Caki2 (cell line): Measurements from ENCODE around the gene FMOD. TPM values are rescaled to one million over a fixed set of nuclear protein-coding genes. Genes with fewer than 3 reads are reported as not detected.
"Not testable (repeated sequence)": the region's sequence is repeated elsewhere in the genome, so short reads cannot be mapped to it uniquely, and the experiment has no call there.

ENCODE experiments used
- DNase-seq: peaks from one replicate; pipeline ENCODE4 v3.0.0-alpha.2; 2015; ENCODE audit warnings: low read depth
- in situ Hi-C: cut with HindIII; loops from 2 replicates; pipeline ENCODE4 v1.10.0; 2016; ENCODE audit warnings: low sequenced_read_pairs, low pct_unique_long_range_greater_than_20kb, mixed read lengths
- total RNA-seq: library from RNA; depleted of rRNA; stranded (reverse); fragments of >200 nt; shearing (Covaris generic); gene quantifications from 2 replicates; pipeline ENCODE4 v1.2.3, GENCODE V29; 2014; ENCODE audit warnings: low replicate concordance

Gene FMOD
- total RNA-seq, 1 experiment from 2014 or later = not detected

DNA sequence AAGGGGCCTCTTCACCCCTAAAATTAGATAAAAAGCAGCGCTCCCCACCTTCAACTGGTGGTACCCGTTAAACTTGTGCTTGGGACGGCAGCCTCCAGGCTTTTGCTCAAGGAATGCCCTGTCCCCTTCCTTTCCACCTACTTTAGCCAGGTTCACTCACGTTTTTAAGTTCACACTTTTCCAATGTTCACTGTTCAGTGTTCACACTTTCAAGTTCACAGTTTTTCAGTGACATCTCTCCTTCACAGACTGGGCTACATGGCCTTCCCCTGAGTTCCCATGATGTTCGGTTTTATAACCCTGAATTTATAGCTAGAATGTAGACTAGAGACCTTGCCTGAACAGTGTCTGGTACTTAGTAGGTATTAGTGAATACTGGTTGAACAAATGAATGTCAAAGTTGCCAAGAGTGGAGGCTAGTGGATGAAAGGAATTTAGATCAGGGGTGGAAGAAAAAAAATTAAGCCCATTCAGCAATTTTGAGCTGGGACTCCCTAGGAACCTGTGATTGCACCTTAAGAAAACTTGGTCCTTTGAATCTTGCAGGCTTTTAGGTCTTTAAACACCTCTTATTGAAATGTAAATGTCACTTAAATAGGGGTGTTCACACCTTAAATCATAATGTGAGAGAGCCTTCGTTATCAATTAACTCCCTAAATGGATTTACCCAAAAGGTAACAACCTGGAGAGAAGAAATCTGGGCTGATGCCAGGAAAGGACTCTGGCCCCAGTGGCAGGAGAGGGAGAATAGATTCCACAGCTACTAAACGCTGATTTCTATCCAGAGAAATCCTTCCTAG lies 33.3 kb downstream of the FMOD start:
- no peak for DNase-seq
- in situ Hi-C loops = no loop called here

DNA sequence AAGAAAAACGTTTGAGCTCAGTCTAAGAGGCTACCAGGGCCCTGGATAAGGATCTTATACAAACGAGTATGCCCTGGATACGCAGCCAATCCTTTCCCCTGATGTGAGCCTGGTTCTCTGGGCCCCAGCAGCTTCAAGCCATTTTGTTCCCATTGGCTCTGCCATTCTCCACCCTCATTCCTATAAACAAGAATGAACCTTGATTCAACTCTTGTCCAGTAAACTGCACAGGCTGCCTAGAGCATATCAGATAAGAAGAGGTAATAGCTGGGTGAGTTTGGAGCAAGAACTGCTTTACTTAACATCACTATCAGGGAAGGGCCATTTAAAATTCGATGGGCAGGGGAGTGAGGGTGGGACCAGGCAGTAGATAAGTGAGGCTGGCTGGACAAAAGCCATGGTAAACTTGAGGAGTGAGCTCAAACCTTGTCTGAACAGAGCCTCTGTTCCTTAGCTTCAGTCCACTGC lies 34.3 kb downstream of the FMOD start:
- peak; percentile 71 for DNase-seq
- in situ Hi-C loops = no loop called here

GRCh38 chr1:203314025-203314759 lies 36.7 kb downstream of the FMOD start:
- in situ Hi-C loops, DNase-seq: not testable (repeated sequence)

DNA sequence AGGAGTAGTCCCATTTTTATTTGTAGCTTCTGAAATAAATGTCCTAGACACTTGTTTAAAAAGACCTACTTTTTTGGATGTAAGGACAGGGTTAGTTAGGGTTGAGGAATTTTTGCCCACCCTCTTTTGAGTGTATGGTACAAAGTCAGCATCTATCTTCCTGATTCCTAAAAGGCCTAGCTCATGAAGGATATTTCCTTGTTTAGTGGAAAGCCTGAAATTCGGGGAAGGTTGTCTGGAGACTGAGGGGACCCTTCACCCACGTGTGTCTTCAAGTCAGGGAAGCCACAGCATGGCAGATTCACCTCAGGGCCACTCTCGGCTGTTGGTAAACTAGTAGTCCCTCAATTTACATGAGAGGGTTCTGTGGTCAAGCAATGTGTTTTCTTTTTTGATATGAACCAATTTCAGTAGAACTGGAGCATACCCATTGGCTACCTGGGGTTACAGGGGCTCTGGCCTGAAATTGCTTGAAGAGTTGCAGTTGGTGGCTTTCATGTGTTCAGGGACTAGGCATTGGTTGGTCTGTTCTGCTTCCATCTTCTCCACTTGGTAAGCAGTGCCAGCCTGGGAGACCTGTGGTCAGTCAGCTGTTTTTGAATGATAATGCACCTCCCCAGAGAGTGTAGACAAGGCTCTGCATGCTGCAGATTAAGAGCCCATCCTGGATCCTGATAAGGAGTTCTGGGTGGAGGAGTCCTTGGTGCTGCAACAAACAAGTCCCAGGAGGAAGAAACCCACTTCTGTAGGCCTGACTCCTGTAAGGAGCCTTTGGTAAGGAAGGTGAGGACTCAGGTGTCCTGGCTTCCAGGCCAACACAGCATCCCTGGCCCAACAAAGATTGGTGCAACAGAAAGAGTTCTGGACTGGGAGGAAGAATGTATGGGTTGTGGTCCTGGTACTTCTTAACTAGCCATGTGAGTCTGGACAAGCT lies 39.3 kb downstream of the FMOD start:
- no peak for DNase-seq
- in situ Hi-C loops = no loop called here

DNA sequence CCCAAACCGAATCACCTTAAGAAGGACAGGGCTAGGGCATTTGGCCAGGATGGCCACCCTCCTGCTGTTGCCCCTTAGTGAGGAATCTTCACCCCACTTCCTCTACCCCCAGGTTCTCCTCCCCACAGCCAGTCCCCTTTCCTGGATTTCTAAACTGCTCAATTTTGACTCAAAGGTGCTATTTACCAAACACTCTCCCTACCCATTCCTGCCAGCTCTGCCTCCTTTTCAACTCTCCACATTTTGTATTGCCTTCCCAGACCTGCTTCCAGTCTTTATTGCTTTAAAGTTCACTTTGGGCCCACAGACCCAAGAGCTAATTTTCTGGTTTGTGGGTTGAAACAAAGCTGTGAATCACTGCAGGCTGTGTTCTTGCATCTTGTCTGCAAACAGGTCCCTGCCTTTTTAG lies 42.0 kb downstream of the FMOD start:
- DNase-seq = no peak
- in situ Hi-C loops = no loop called here

DNA sequence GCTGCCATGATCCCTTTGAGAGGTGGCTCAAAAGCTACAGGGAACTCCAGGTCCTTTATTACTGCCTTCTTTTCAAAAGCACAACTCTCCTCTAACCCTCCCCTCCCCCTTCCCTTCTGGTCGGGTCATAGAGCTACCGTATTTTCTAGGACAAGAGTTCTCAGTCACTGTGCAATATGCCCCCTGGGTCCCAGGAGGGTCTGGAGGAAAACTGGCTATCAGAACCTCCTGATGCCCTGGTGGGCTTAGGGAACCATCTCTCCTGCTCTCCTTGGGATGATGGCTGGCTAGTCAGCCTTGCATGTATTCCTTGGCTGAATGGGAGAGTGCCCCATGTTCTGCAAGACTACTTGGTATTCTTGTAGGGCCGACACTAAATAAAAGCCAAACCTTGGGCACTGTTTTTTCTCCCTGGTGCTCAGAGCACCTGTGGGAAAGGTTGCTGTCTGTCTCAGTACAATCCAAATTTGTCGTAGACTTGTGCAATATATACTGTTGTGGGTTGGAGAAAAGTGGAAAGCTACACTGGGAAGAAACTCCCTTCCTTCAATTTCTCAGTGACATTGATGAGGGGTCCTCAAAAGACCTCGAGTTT lies 42.5 kb downstream of the FMOD start:
- in situ Hi-C loops = no loop called here
- no peak for DNase-seq

DNA sequence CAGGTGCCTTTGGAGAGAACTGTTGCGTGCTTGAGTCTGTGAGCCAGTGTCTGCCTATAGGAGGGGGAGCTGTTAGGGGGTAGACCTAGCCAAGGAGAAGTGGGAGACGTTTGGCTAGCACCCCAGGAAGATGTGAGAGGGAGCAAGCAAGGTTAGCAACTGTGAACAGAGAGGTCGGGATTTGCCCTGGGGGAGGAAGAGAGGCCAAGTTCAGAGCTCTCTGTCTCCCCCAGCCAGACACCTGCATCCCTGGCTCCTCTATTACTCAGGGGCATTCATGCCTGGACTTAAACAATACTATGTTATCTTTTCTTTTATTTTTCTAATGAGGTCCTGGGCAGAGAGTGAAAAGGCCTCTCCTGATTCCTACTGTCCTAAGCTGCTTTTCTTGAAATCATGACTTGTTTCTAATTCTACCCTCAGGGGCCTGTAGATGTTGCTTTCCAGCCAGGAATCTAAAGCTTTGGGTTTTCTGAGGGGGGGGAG lies 43.2 kb downstream of the FMOD start:
- DNase-seq = no peak

GRCh38 chr1:203306965-203307541 lies 43.9 kb downstream of the FMOD start:
- no peak for DNase-seq
- in situ Hi-C loops = no loop called here

More for the DNA sequence above, 43.2 kb downstream of the FMOD start:
- in situ Hi-C loops = no loop called here

DNA sequence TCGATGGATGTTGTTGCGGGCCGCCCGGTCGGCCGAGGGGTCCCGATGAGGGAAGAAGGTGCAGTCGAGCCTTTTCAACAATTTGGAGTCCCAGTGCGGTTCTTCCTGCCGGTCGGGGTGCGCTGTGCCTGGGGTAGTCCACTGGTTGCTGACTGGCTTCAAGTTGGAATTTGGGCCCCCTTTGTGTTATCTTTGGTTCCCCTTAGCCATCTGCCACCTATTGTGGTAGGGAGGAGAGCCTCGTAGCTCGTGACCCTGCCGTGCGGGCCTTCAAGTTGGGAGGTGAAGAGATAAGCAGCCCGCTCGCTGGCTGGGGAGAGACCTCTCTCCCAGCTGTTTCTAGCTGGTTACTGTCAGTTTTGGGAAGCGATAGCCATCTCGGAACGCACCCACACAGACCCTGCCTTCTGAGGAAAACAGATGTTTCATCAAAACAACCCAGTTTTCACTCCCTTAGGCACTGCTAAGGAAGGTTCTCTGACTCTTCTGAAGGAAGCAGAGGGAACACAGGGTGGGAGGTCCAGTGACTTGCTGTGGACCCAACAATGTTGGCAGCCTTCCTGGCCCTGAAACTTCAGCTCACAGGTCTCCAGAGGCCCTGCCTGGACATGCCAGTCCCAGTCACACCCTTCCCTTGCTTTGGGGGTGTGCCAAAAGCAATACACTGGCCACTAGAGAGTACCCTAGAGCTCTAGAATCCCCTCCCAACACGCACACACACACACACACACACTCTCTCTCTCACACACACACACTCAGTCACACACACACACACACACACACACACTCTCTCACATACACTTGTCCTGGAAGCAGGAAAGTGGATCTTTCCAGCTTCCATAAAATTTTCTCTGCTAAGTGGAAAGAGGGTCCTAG lies 44.6 kb downstream of the FMOD start:
- DNase-seq = peak; percentile 82
- in situ Hi-C loops = no loop called here

DNA sequence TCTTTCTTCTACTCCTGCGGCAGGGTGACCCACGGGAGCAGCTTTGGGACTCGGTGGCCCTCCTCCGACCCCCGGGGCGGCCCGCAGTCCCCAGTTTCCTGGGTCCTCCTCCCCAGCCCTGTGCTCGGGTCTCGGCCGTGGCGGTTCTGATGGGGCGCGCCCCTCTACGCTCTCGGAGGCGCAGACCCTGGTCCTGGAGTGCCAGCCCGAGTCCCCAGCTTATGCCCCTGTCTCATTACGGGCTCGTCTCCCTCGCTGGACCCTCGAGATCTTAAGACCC lies 45.2 kb downstream of the FMOD start:
- no peak for DNase-seq
- in situ Hi-C loops = no loop called here

DNA sequence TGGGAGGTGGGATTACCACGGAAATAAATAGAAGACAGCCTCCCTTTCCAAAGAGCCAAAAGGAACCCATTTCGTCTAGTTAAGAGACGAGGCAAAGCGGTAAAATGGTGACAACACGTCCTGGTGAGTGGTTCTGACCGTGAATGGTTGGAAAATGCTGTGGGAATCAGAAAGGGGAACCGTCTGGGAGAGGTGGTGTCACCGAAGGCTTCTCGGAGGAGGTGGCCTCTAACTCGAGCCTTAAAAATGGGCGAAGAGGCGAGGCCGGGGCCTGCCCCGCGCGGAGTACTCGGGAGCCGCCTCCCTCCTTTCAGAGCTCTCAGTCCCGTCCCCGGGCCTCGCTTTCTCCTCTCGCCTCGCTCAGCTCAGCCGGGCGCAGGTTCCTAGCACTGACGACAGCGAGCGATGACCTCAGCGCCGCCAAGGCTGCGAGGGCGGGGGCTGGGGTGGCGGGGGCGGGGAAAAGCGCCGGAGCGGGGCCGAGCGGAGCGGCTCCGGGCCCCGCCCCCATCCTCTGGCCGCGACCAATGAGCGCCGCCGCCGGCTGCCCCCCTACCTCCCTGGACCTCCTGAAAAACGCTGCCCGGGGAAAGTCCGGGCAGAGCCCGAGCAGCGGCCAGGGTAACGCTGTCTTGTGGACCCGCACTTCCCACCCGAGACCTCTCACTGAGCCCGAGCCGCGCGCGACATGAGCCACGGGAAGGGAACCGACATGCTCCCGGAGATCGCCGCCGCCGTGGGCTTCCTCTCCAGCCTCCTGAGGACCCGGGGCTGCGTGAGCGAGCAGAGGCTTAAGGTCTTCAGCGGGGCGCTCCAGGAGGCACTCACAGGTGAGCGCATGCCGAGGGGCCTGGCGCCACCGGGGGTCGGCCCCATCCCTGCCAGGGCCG lies 45.8 kb downstream of the FMOD start, which contains the start of gene BTG2:
Gene BTG2 (plus strand): TSS at position 601 of the 890 bp plus-strand sequence. CDS start 88 bp downstream, at position 689.
- DNase-seq = peak; percentile 78

GRCh38 chr1:203304391-203304918 lies 46.5 kb downstream of the FMOD start:
- in situ Hi-C loops = no loop called here
- DNase-seq = no peak

More for the DNA sequence above, 45.8 kb downstream of the FMOD start, which contains the start of gene BTG2:
- in situ Hi-C loops = no loop called here

DNA sequence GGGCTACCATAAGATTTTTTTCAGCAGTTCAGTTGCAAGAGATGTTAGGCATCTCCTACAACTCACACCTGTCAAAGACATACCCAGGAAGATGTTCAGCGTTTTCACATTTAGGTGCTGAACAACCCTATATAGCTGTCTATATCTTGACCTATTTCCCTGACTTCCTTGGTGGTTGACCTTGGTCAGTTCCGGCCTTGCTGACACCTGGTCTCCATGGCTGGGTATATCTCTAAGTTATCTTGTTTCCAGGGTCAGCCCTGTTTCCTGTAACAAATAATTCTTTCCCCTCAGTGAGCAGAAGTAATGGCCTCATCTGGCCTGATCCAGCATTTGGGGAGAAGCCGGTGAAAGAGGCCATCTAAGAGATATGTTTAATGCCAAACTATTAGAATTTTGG lies 48.0 kb downstream of the FMOD start:
- in situ Hi-C loops = no loop called here
- DNase-seq = no peak

GRCh38 chr1:203302456-203302855 lies 48.5 kb downstream of the FMOD start:
- in situ Hi-C loops = no loop called here
- no peak for DNase-seq

GRCh38 chr1:203301331-203301668 lies 49.6 kb downstream of the FMOD start:
- DNase-seq = no peak
- in situ Hi-C loops = no loop called here
